ENCODE results near the gene GSDMA. TPM values are rescaled to one million over a fixed set of nuclear protein-coding genes. Genes with fewer than 3 reads are reported as not detected.
A peak's percentile ranks its signal among the peaks of the same experiment; 100 is the strongest.

Gene GSDMA
- total and polyA plus RNA-seq, 9 of the 15 experiments (the other 6 are each of a cell fraction or from before 2014, with no cell fraction given) = 0.04 to 0.13 (median 0.07) TPM; not detected in 2

- peak; percentile 29; the same call in 1 of the 2 replicates for TF ChIP-seq REST (IDR thresholded peaks at IDR 0.05; ENCODE audit: borderline replicate concordance)
- TF ChIP-seq REST (CRISPR knock-in tag; IDR thresholded peaks at IDR 0.05; ENCODE audit: low read depth) = no peak
- no peak for TF ChIP-seq RBM34 (IDR thresholded peaks at IDR 0.05; ENCODE audit: borderline replicate concordance, insufficient read depth, low read length)
- TF ChIP-seq CTBP1 (IDR thresholded peaks at IDR 0.05; ENCODE audit: borderline replicate concordance) = 0 out of 2 replicates have a peak, but pooled peaks have one; percentile 17
- TF ChIP-seq SMC3 (conservative IDR thresholded peaks at IDR 0.05; ENCODE audit: insufficient read depth, low read depth, low read length) = peak; percentile 39; the same call in 1 of the 2 replicates
- TF ChIP-seq RCOR1 (IDR thresholded peaks at IDR 0.05; ENCODE audit: borderline replicate concordance in 1 of 2, low read depth in 2 of 2, low read length in 2 of 2) = 0 out of 4 replicates have a peak, but pooled peaks of 1 of the 2 experiments have one; percentile 26
- TF ChIP-seq ZNF282 (CRISPR knock-in tag; IDR thresholded peaks at IDR 0.05) = no peak
- TF ChIP-seq BRF2 (IDR thresholded peaks at IDR 0.05; ENCODE audit: borderline replicate concordance, insufficient read depth, insufficient read length) = no peak
These were observed 45.9 kb upstream of the GSDMA start (continued) for GRCh38 chr17:39916918-39917317.

Data from K562 (cell line).